ENCODE data around the gene SAMD14.
"Not testable (repeated sequence)": the region's sequence is repeated elsewhere in the genome, so short reads cannot be mapped to it uniquely, and the experiment has no call there.

Gene SAMD14

GRCh38 chr17:50064253-50065001 is 65.5 kb downstream of the SAMD14 start:
- H3K9ac ChIP-seq, result no peak overlapping the region
- H3K36me3 ChIP-seq (ENCODE audit: control insufficient read depth, insufficient read depth, low read length), result no peaks in the 10 kb centered on the region
- H3K9me3 ChIP-seq (ENCODE audit: control insufficient read depth, low read length), result no peaks in the 10 kb centered on the region
- H3K27me3 ChIP-seq (ENCODE audit: control insufficient read depth, insufficient read depth, low read length), result no peaks in the 10 kb centered on the region
- no peak overlapping the region for H2AFZ ChIP-seq
- no peak overlapping the region for H3K4me3 ChIP-seq (ENCODE audit: low read depth, low read length)
- peak overlapping the region; percentile 9 for H3K27ac ChIP-seq
- H3K79me2 ChIP-seq, result peaks cover 6% of the 10 kb centered on the region
- no peak for TF ChIP-seq CTCF (IDR thresholded peaks at IDR 0.05)
- H3K4me2 ChIP-seq (ENCODE audit: low read length), result no peak overlapping the region
- peaks cover 9% of the 10 kb centered on the region for H3K4me1 ChIP-seq

GRCh38 chr17:50063561-50064252 is 66.3 kb downstream of the SAMD14 start:
- H3K4me3 ChIP-seq (ENCODE audit: low read depth, low read length), result no peak overlapping the region
- H2AFZ ChIP-seq, result no peak overlapping the region
- H3K36me3 ChIP-seq (ENCODE audit: control insufficient read depth, insufficient read depth, low read length), result no peaks in the 10 kb centered on the region
- no peaks in the 10 kb centered on the region for H3K27me3 ChIP-seq (ENCODE audit: control insufficient read depth, insufficient read depth, low read length)
- H3K4me1 ChIP-seq, result peaks cover 13% of the 10 kb centered on the region
- no peak for TF ChIP-seq CTCF (IDR thresholded peaks at IDR 0.05)
- peaks cover 6% of the 10 kb centered on the region for H3K79me2 ChIP-seq
- no peak overlapping the region for H3K9ac ChIP-seq
- no peak overlapping the region for H3K4me2 ChIP-seq (ENCODE audit: low read length)
- no peak overlapping the region for H3K27ac ChIP-seq
- H3K9me3 ChIP-seq (ENCODE audit: control insufficient read depth, low read length), result no peaks in the 10 kb centered on the region

DNA sequence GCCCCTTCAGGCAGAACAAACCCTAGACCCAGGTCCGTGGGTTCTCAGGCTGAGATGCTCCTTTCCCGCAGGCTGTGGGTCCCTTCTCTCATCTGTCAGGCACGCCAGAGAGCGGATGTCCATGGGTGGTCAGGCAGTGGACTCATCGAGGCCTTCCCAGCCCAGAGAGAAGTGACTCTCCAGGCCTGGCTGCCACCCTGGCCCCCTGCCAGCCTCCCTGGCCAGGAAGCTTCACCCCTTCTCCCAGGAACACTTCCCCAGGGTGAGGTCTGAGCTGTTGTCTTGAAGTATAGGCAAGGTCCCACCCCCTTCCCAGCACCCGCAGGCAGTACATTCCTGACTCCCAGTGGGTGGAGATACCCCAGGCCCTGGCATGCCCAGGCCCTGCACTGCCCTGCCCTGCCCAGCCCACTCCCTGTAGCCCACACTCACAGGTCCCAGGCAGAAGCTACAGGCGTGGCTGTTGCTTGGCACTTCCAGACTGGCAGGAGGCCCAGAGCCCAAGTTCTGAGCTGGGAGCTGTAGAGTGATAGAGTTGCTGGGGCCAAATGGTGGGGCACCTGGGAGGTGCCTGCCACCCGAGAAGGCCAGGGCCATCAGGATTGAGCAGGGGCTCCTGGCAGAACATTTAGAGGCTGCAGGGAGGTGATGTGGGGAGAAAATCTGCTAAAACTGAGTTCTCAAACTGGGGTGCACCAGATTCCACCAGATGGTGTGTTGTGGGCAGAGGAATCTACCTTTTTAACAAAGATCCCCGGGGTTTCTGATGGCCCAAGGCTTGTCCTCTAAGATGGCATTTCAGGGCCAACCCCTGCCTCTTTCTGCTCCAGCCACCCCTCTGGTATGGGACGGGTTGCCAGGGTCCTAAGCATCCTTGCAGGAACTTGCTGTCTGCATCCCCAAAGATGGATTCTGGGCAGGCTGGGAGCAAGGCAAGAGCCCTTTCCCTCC is 67.4 kb downstream of the SAMD14 start:
- H3K4me1 ChIP-seq, result peaks cover 13% of the 10 kb centered on the region
- H3K9ac ChIP-seq, result no peak overlapping the region

DNA sequence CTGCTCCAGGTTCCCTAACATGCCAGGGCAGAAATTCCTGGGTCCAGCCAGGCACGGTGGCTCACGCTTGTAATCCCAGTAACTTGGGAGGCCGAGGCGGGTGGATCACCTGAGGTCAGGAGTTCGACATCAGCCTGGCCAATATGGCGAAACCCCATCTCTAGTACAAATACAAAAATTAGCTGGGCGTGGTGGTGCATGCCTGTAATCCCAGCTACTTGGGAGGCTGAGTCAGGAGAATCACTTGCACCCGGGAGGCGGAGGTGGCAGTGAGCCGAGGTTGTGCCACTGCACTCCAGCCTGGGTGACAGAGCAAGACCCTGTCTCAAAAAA is 68.3 kb downstream of the SAMD14 start:
- not testable (repeated sequence) for H3K27me3 ChIP-seq (ENCODE audit: control insufficient read depth, insufficient read depth, low read length); H3K36me3 ChIP-seq (ENCODE audit: control insufficient read depth, insufficient read depth, low read length); H3K79me2 ChIP-seq; H3K9ac ChIP-seq; H3K27ac ChIP-seq; H2AFZ ChIP-seq; H3K4me3 ChIP-seq (ENCODE audit: low read depth, low read length); H3K4me2 ChIP-seq (ENCODE audit: low read length); H3K9me3 ChIP-seq (ENCODE audit: control insufficient read depth, low read length)
- H3K4me1 ChIP-seq, result peaks cover 13% of the 10 kb centered on the region

More for the DNA sequence above, 67.4 kb downstream of the SAMD14 start:
- Histone ChIP-seq H2AFZ (peak overlapping the region; percentile 40), H3K27me3 (ENCODE audit: control insufficient read depth, insufficient read depth, low read length) (no peaks in the 10 kb centered on the region), H3K9me3 (ENCODE audit: control insufficient read depth, low read length) (no peaks in the 10 kb centered on the region), H3K4me3 (ENCODE audit: low read depth, low read length) (no peak overlapping the region), H3K4me2 (ENCODE audit: low read length) (no peak overlapping the region), H3K36me3 (ENCODE audit: control insufficient read depth, insufficient read depth, low read length) (no peaks in the 10 kb centered on the region), H3K27ac (peak overlapping the region; percentile 55), H3K79me2 (peaks cover 3% of the 10 kb centered on the region)
- no peak for TF ChIP-seq CTCF (IDR thresholded peaks at IDR 0.05)

Data from parathyroid adenoma (tissue), 2 donors.